Tibial artery (tissue), 4 donors: Measurements from ENCODE around the gene UFSP2.

ENCODE experiments used
- DNase-seq, 2 donors: peaks; one replicate each; pipeline ENCODE4 v3.0.0-alpha.2; 2019
- H3K27ac ChIP-seq, 2 donors: fragments of 200-600 bp; sonication (generic) in 1 of 2; 1 replicate in 1 of 2; 2 replicates in 1 of 2; pipeline ENCODE4 v1.5.1; 2018 to 2019; ENCODE audit warnings: mild to moderate bottlenecking in 1 of 2
- H3K27me3 ChIP-seq, 2 donors: fragments of 200-600 bp; sonication (generic) in 1 of 2; one replicate each; pipeline versions ENCODE4 v1.5.1 to v1.6.0; 2016 to 2019
- H3K36me3 ChIP-seq, 3 donors: fragments of 200-600 bp; sonication (generic) in 2 of 3; one replicate each; pipeline ENCODE4 v1.5.1; 2016 to 2019; ENCODE audit warnings: mild to moderate bottlenecking in 2 of 3
- H3K4me1 ChIP-seq, 4 donors: fragments of 200-600 bp; sonication (generic) in 2 of 4; 1 replicate in 3 of 4; 2 replicates in 1 of 4; pipeline ENCODE4 v1.5.1; 2016 to 2019
- H3K4me3 ChIP-seq, 2 donors: fragments of 200-600 bp; sonication (generic) in 1 of 2; 1 replicate in 1 of 2; 2 replicates in 1 of 2; pipeline ENCODE4 v1.5.1; 2018 to 2019; ENCODE audit warnings: mild to moderate bottlenecking in 2 of 2
- H3K9me3 ChIP-seq, 3 donors: fragments of 200-600 bp; sonication (generic) in 1 of 3; one replicate each; pipeline ENCODE4 v1.5.1; 2016 to 2019
- CTCF ChIP-seq, 2 experiments: fragments of 200-600 bp in 1 of 2; fragments of 450-650 bp in 1 of 2; IDR thresholded peaks; one replicate each; pipeline ENCODE4 v1.5.1; 2017 to 2019; ENCODE audit warnings: antibody characterized with exemption in 2 of 2, mild to moderate bottlenecking in 1 of 2, moderate library complexity in 1 of 2
- intact Hi-C: fragments of 100-400 bp; cut with DNase I; formaldehyde crosslinking; loops from one replicate; pipeline ENCODE4 v1.15.0; 2023; ENCODE audit warnings: low total_unique reads

UFSP2 gene

GRCh38 chr4:185379326-185380295 is 46.2 kb downstream of the UFSP2 start:
- H3K27ac ChIP-seq = no peak overlapping the region
- no peaks in the 10 kb centered on the region for H3K36me3 ChIP-seq
- intact Hi-C loops = loop anchor here (10.0 kb wide), 1 partner anchor 155 kb away; no protein-coding TSS in a partner anchor
- TF ChIP-seq CTCF (IDR thresholded peaks at IDR 0.05) = no peak
- no peaks in the 10 kb centered on the region for H3K9me3 ChIP-seq
- peaks cover 0 to 3% (median 1%) of the 10 kb centered on the region in 4 donors for H3K4me1 ChIP-seq
- H3K27me3 ChIP-seq = no peaks in the 10 kb centered on the region
- no peak for DNase-seq
- H3K4me3 ChIP-seq = no peak overlapping the region

- Histone ChIP-seq H3K36me3 (peaks cover under 1 to 5% (median 1%) of the 10 kb centered on the region in 3 donors), H3K27me3 (no peaks in the 10 kb centered on the region), H3K9me3 (no peaks in the 10 kb centered on the region), H3K27ac (no peak overlapping the region), H3K4me3 (no peak overlapping the region), H3K4me1 (peaks cover 0 to 2% (median 0%) of the 10 kb centered on the region in 4 donors)
- TF ChIP-seq CTCF (IDR thresholded peaks at IDR 0.05) = no peak
- DNase-seq = no peak
- intact Hi-C loops = loop anchor here (10.0 kb wide), 1 partner anchor 153 kb away; no protein-coding TSS in a partner anchor
Observed at GRCh38 chr4:185378264-185378663, 47.5 kb downstream of the UFSP2 start.

GRCh38 chr4:185374573-185374972 is 51.2 kb downstream of the UFSP2 start:
- no peak for DNase-seq
- no peaks in the 10 kb centered on the region for H3K4me1 ChIP-seq
- intact Hi-C loops = loop anchor here (10.0 kb wide), 1 partner anchor 150 kb away; no protein-coding TSS in a partner anchor
- H3K27ac ChIP-seq = no peak overlapping the region
- H3K4me3 ChIP-seq = no peak overlapping the region
- no peaks in the 10 kb centered on the region for H3K9me3 ChIP-seq
- TF ChIP-seq CTCF (IDR thresholded peaks at IDR 0.05) = no peak
- H3K36me3 ChIP-seq = peaks cover 18 to 32% (median 23%) of the 10 kb centered on the region in 3 donors
- no peaks in the 10 kb centered on the region for H3K27me3 ChIP-seq

GRCh38 chr4:185374027-185374426 is 51.7 kb downstream of the UFSP2 start:
- Histone ChIP-seq H3K4me1 (no peaks in the 10 kb centered on the region), H3K27me3 (no peaks in the 10 kb centered on the region), H3K27ac (no peak overlapping the region), H3K36me3 (peaks cover 18 to 33% (median 23%) of the 10 kb centered on the region in 3 donors), H3K9me3 (no peaks in the 10 kb centered on the region), H3K4me3 (no peak overlapping the region)
- intact Hi-C loops = loop anchor here (10.0 kb wide), 1 partner anchor 149 kb away; no protein-coding TSS in a partner anchor
- no peak for DNase-seq
- TF ChIP-seq CTCF (IDR thresholded peaks at IDR 0.05) = no peak

- intact Hi-C loops = loop anchor here (10.0 kb wide), 1 partner anchor 147 kb away; no protein-coding TSS in a partner anchor
- Histone ChIP-seq H3K27me3 (no peaks in the 10 kb centered on the region), H3K4me3 (no peak overlapping the region), H3K36me3 (peaks cover 18 to 39% (median 23%) of the 10 kb centered on the region in 3 donors), H3K9me3 (no peaks in the 10 kb centered on the region), H3K4me1 (no peaks in the 10 kb centered on the region), H3K27ac (no peak overlapping the region)
- DNase-seq = no peak
- TF ChIP-seq CTCF (IDR thresholded peaks at IDR 0.05) = no peak
Observed at GRCh38 chr4:185371702-185372101, 54.1 kb downstream of the UFSP2 start.
